ENCODE measurements around the gene ACR.

GRCh38 chr22:50714150-50714549, 23.9 kb upstream of the ACR start:
- TF ChIP-seq SMC3 (IDR thresholded peaks at IDR 0.05; ENCODE audit: low read depth, low read length) (no peak), EZH2phosphoT487 (IDR thresholded peaks at IDR 0.05; ENCODE audit: borderline replicate concordance, low read depth) (no peak), CTCF (IDR thresholded peaks at IDR 0.05) (no peak), RAD21 (IDR thresholded peaks at IDR 0.05; ENCODE audit: low read length) (no peak), YY1 (IDR thresholded peaks at IDR 0.05; ENCODE audit: low read depth) (no peak), RCOR1 (IDR thresholded peaks at IDR 0.05; ENCODE audit: low read length) (no peak), MAX (IDR thresholded peaks at IDR 0.05; ENCODE audit: low read depth) (no peak), FOXJ3 (CRISPR knock-in tag; IDR thresholded peaks at IDR 0.05) (no peak), REST (IDR thresholded peaks at IDR 0.05; ENCODE audit: low read depth, low read length) (no peak), USF2 (IDR thresholded peaks at IDR 0.05; ENCODE audit: borderline replicate concordance, low read depth, low read length) (no peak), FOXM1 (IDR thresholded peaks at IDR 0.05; ENCODE audit: low read depth) (no peak), PBX3 (IDR thresholded peaks at IDR 0.05) (no peak), POLR2AphosphoS5 (IDR thresholded peaks at IDR 0.05; ENCODE audit: low read depth, low read length) (no peak), TCF12 (IDR thresholded peaks at IDR 0.05) (no peak)
